ENCODE data around the gene ANK3. TPM values are rescaled to one million over a fixed set of nuclear protein-coding genes. Genes with fewer than 3 reads are reported as not detected.
"Not testable (repeated sequence)": the region's sequence is repeated elsewhere in the genome, so short reads cannot be mapped to it uniquely, and the experiment has no call there.

The ANK3 gene
- total and polyA plus RNA-seq, 7 donors, result 10.8 to 86.7 (median 42.5) TPM

GRCh38 chr10:60040014-60040662 lies 349.5 kb downstream of the ANK3 start:
- 16 to 57% methylated on average over 3 of the region's 3 CpGs for WGBS, 2 donors
- no peak for DNase-seq
- Histone ChIP-seq H3K36me3 (no peaks in the 10 kb centered on the region), H3K9me3 (no peaks in the 10 kb centered on the region), H3K27ac (peak overlapping the region in 1 of 4 donors; percentile 31), H3K4me1 (peaks cover 0 to 9% (median 3%) of the 10 kb centered on the region in 4 donors), H3K4me3 (no peak overlapping the region), H3K27me3 (no peaks in the 10 kb centered on the region)
- intact Hi-C loops (cut with DNase I), result no loop called here
- TF ChIP-seq POLR2AphosphoS5 (IDR thresholded peaks at IDR 0.05) (no peak), POLR2A (IDR thresholded peaks at IDR 0.05) (no peak), CTCF (IDR thresholded peaks at IDR 0.05) (no peak), EP300 (IDR thresholded peaks at IDR 0.05) (no peak)

- intact Hi-C loops (cut with DNase I), result loop anchor here (10.0 kb wide), 1 partner anchor 211 kb away; no protein-coding TSS in a partner anchor
- Histone ChIP-seq H3K4me3 (no peak overlapping the region), H3K36me3 (no peaks in the 10 kb centered on the region), H3K9me3 (no peaks in the 10 kb centered on the region), H3K27me3 (no peaks in the 10 kb centered on the region), H3K27ac (no peak overlapping the region), H3K4me1 (peaks cover 0 to 23% (median 13%) of the 10 kb centered on the region in 4 donors)
- TF ChIP-seq POLR2AphosphoS5 (IDR thresholded peaks at IDR 0.05) (no peak), CTCF (IDR thresholded peaks at IDR 0.05) (no peak), EP300 (IDR thresholded peaks at IDR 0.05) (no peak)
- 94 to 96% methylated on average over 1 of the region's 1 CpG for WGBS, 2 donors
- no peak for DNase-seq
Observed at GRCh38 chr10:60035984-60036383, 353.7 kb downstream of the ANK3 start.

- H3K9me3 ChIP-seq, H3K27ac ChIP-seq, DNase-seq, H3K27me3 ChIP-seq, H3K36me3 ChIP-seq, H3K4me3 ChIP-seq: not testable (repeated sequence)
- intact Hi-C loops (cut with DNase I), result loop anchor here (10.0 kb wide), 1 partner anchor 211 kb away; no protein-coding TSS in a partner anchor
- H3K4me1 ChIP-seq, result peaks cover 0 to 17% (median 11%) of the 10 kb centered on the region in 4 donors
- 55 to 85% methylated on average over 5 of the region's 5 CpGs for WGBS, 2 donors
Observed at GRCh38 chr10:60035375-60035774, 354.3 kb downstream of the ANK3 start.

GRCh38 chr10:60032723-60033122 lies 357.0 kb downstream of the ANK3 start:
- Histone ChIP-seq H3K4me1 (peaks cover 0 to 16% (median 9%) of the 10 kb centered on the region in 4 donors), H3K27me3 (no peaks in the 10 kb centered on the region), H3K4me3 (no peak overlapping the region), H3K36me3 (no peaks in the 10 kb centered on the region), H3K9me3 (no peaks in the 10 kb centered on the region), H3K27ac (peak overlapping the region in 1 of 4 donors; percentile 16)
- WGBS, 2 donors, result 9 to 42% methylated on average over 1 of the region's 1 CpG
- intact Hi-C loops (cut with DNase I), result loop anchor here (5.0 to 10.0 kb wide), 2 partner anchors 208 to 405 kb away; no protein-coding TSS in a partner anchor
- TF ChIP-seq POLR2A (IDR thresholded peaks at IDR 0.05), result no peak
- no peak for TF ChIP-seq POLR2AphosphoS5 (IDR thresholded peaks at IDR 0.05)
- TF ChIP-seq CTCF (IDR thresholded peaks at IDR 0.05), result peak in 1 of 4 experiments; percentile 39
- TF ChIP-seq EP300 (IDR thresholded peaks at IDR 0.05), result no peak
- DNase-seq, result no peak

- intact Hi-C loops (cut with DNase I), result loop anchor here (5.0 to 10.0 kb wide), 2 partner anchors 207 to 404 kb away; no protein-coding TSS in a partner anchor
- Histone ChIP-seq H3K27me3 (no peaks in the 10 kb centered on the region), H3K27ac (peak overlapping the region in 2 of 4 donors; percentile 10 to 43), H3K4me1 (peaks cover 0 to 16% (median 9%) of the 10 kb centered on the region in 4 donors), H3K4me3 (no peak overlapping the region), H3K36me3 (no peaks in the 10 kb centered on the region), H3K9me3 (no peaks in the 10 kb centered on the region)
- no peak for TF ChIP-seq EP300 (IDR thresholded peaks at IDR 0.05)
- no peak for TF ChIP-seq POLR2AphosphoS5 (IDR thresholded peaks at IDR 0.05)
- TF ChIP-seq POLR2A (IDR thresholded peaks at IDR 0.05), result no peak
- no peak for TF ChIP-seq CTCF (IDR thresholded peaks at IDR 0.05)
- no peak for DNase-seq
Observed at GRCh38 chr10:60031664-60032063, 358.0 kb downstream of the ANK3 start.

Data from sigmoid colon (tissue), 7 donors.